Measurements from ENCODE around the gene POLR3B. TPM values are rescaled to one million over a fixed set of nuclear protein-coding genes. Genes with fewer than 3 reads are reported as not detected.

POLR3B gene
- total and polyA plus RNA-seq, 3 experiments from 2014 or later = 5.3 to 14.6 (median 13.4) TPM

GRCh38 chr12:106315523-106315922 lies 42.0 kb upstream of the POLR3B start:
- POLR2A ChIA-PET = interaction anchor here (0.6 kb wide), 1 partner anchor 10 kb away, joined by 4 read pairs; no protein-coding TSS in a partner anchor
- Mint-ChIP-seq H3K4me3 (no peak overlapping the region), H3K27me3 (peaks cover 0 to 1% of the 10 kb centered on the region in 2 donors), H3K9me3 (no peaks in the 10 kb centered on the region), H3K27ac (peak overlapping the region in 2 of 8 donors; percentile 2 to 41), H3K36me3 (peaks cover 25 to 84% (median 38%) of the 10 kb centered on the region in 3 donors), H3K4me1 (peaks cover 11 to 25% (median 18%) of the 10 kb centered on the region in 3 donors)
- H3K36me3 ChIP-seq (ENCODE audit: insufficient read depth, low read length) = peaks cover 37% of the 10 kb centered on the region
- H3K4me3 ChIP-seq (ENCODE audit: low read length) = no peak overlapping the region
- H3K4me1 ChIP-seq (ENCODE audit: insufficient read depth, low read length) = no peaks in the 10 kb centered on the region
- no peak overlapping the region for H3K27ac ChIP-seq (ENCODE audit: low read depth, low read length)
- CTCF ChIA-PET = interaction anchor here (1.5 kb wide), 1 partner anchor 42 kb away, joined by 3 read pairs; the partner anchor contains the start of gene POLR3B
- no peaks in the 10 kb centered on the region for H3K9me3 ChIP-seq (ENCODE audit: low read length)
- no peaks in the 10 kb centered on the region for H3K27me3 ChIP-seq (ENCODE audit: insufficient read depth, low read length, poor library complexity, severe bottlenecking)
- DNase-seq = no peak

GRCh38 chr12:106317406-106318082 lies 40.0 kb upstream of the POLR3B start:
- H3K4me1 ChIP-seq (ENCODE audit: insufficient read depth, low read length) = no peaks in the 10 kb centered on the region
- H3K36me3 Mint-ChIP-seq = peaks cover 27 to 86% (median 45%) of the 10 kb centered on the region in 3 donors
- H3K4me3 ChIP-seq (ENCODE audit: low read length) = no peak overlapping the region
- no peaks in the 10 kb centered on the region for H3K9me3 ChIP-seq (ENCODE audit: low read length)
- POLR2A ChIA-PET = no interaction called here
- H3K27ac Mint-ChIP-seq = no peak overlapping the region
- H3K4me1 Mint-ChIP-seq = peaks cover 5 to 13% (median 6%) of the 10 kb centered on the region in 3 donors
- DNase-seq = no peak
- peaks cover 40% of the 10 kb centered on the region for H3K36me3 ChIP-seq (ENCODE audit: insufficient read depth, low read length)
- peaks cover 0 to 1% of the 10 kb centered on the region in 2 donors for H3K27me3 Mint-ChIP-seq
- H3K27ac ChIP-seq (ENCODE audit: low read depth, low read length) = no peak overlapping the region
- no peaks in the 10 kb centered on the region for H3K27me3 ChIP-seq (ENCODE audit: insufficient read depth, low read length, poor library complexity, severe bottlenecking)
- no peaks in the 10 kb centered on the region for H3K9me3 Mint-ChIP-seq
- CTCF ChIA-PET = interaction anchor here (1.1 kb wide), 1 partner anchor 94 kb away, joined by 3 read pairs; no protein-coding TSS in a partner anchor
- H3K4me3 Mint-ChIP-seq = no peak overlapping the region

DNA sequence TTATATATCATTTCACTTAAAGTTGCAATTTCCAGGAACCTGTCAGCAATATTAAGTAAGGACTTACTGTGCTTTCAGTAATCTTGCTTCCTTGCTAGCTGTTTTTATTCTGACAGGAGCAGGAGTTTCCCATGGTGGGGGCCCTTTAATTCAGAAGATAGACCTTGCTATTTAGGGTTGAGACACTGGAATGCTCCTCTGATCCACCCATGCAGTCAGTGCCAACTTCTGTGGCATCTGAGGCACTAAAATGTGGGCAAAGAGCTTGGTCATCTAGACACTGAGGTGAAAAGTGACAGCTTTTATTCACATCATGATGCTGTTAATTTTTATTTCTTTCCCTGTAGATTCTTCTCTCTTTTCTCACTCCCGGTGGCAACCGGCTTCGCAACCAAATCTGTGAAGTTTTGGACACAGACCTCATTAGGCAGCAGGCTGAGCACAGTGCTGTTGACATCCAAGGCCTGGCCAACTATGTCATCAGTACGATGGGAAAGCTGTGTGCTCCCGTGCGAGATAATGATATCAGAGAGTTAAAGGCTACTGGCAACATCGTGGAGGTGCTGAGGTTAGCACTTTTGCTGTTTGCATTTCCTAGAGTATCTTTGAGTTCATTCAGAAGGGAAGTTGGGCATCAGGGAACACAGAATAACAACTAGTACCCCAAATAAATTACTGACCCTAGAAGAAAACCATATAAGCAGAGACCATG lies 36.3 kb upstream of the POLR3B start:
- peak overlapping the region in 1 of 8 donors; percentile 7 for H3K27ac Mint-ChIP-seq
- DNase-seq = no peak

DNA sequence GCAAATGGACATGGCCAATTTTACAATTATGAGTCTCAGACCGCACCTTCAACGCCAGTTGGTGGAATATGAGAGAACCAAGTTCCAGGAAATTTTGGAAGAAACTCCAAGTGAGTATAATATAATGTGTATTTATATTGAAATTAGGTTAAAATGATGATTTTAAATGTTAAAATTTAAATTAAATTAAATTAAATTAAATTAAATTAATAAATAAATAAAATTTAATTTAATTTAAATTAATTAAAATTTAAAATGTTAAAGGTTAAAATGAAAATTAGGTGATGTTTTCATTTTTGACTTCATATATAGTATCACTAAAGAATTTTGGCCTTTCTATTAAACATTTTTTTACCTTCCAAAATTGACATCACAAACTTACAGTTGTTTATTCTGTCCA lies 34.0 kb upstream of the POLR3B start:
- no peaks in the 10 kb centered on the region for H3K4me1 ChIP-seq (ENCODE audit: insufficient read depth, low read length)
- no peak overlapping the region for H3K4me3 ChIP-seq (ENCODE audit: low read length)
- H3K27ac ChIP-seq (ENCODE audit: low read depth, low read length) = no peak overlapping the region
- Mint-ChIP-seq H3K27me3 (no peaks in the 10 kb centered on the region), H3K36me3 (peaks cover 14 to 93% (median 41%) of the 10 kb centered on the region in 3 donors), H3K4me3 (no peak overlapping the region), H3K9me3 (no peaks in the 10 kb centered on the region), H3K27ac (no peak overlapping the region), H3K4me1 (peaks cover 0 to 10% (median 3%) of the 10 kb centered on the region in 3 donors)
- CTCF ChIA-PET = no interaction called here
- POLR2A ChIA-PET = no interaction called here
- DNase-seq = no peak
- H3K27me3 ChIP-seq (ENCODE audit: insufficient read depth, low read length, poor library complexity, severe bottlenecking) = no peaks in the 10 kb centered on the region
- peaks cover 49% of the 10 kb centered on the region for H3K36me3 ChIP-seq (ENCODE audit: insufficient read depth, low read length)
- no peaks in the 10 kb centered on the region for H3K9me3 ChIP-seq (ENCODE audit: low read length)

More for the DNA sequence above, 36.3 kb upstream of the POLR3B start:
- Mint-ChIP-seq H3K4me3 (no peak overlapping the region), H3K4me1 (peaks cover 0 to 8% (median 6%) of the 10 kb centered on the region in 3 donors), H3K36me3 (peaks cover 24 to 92% (median 49%) of the 10 kb centered on the region in 3 donors), H3K9me3 (no peaks in the 10 kb centered on the region), H3K27me3 (no peaks in the 10 kb centered on the region)
- no peaks in the 10 kb centered on the region for H3K27me3 ChIP-seq (ENCODE audit: insufficient read depth, low read length, poor library complexity, severe bottlenecking)
- peaks cover 48% of the 10 kb centered on the region for H3K36me3 ChIP-seq (ENCODE audit: insufficient read depth, low read length)
- no peaks in the 10 kb centered on the region for H3K4me1 ChIP-seq (ENCODE audit: insufficient read depth, low read length)
- H3K4me3 ChIP-seq (ENCODE audit: low read length) = no peak overlapping the region
- no peaks in the 10 kb centered on the region for H3K9me3 ChIP-seq (ENCODE audit: low read length)
- CTCF ChIA-PET = interaction anchor here (1.1 to 1.3 kb wide), 3 partner anchors 24 to 97 kb away, joined by 3 read pairs; no protein-coding TSS in a partner anchor
- no peak overlapping the region for H3K27ac ChIP-seq (ENCODE audit: low read depth, low read length)
- POLR2A ChIA-PET = no interaction called here

DNA sequence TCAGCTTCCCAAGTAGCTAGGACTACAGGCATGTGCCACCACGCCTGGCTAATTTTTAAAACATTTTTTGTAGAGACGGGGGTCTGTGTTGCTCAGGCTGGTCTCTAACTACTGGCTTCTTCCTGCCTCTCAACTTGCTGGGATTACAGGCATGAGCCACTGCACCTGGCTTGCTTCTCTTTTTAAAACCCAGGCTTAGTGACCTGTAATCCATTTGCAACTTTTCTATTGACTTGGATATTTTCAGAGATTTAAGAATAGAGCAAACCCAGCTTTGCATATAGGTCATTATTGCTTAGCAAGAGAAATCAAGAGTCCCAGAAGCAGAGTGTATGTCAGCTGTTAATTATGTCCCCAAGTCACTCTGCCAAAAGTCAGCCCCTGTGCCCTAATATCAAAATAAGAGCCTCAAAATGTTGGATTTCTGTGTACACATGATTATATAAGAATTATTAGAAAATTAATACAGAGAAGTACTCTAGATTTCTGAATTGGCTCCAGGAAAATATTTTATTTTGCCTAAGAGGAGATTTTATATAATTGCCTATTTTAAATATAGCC lies 30.2 kb upstream of the POLR3B start:
- peaks cover 20 to 94% (median 38%) of the 10 kb centered on the region in 3 donors for H3K36me3 Mint-ChIP-seq
- POLR2A ChIA-PET = no interaction called here
- no peak overlapping the region for H3K27ac ChIP-seq (ENCODE audit: low read depth, low read length)
- H3K27me3 Mint-ChIP-seq = no peaks in the 10 kb centered on the region
- DNase-seq = no peak
- peaks cover 0 to 12% (median 8%) of the 10 kb centered on the region in 3 donors for H3K4me1 Mint-ChIP-seq
- peak overlapping the region in 1 of 8 donors; percentile 12 for H3K27ac Mint-ChIP-seq
- H3K36me3 ChIP-seq (ENCODE audit: insufficient read depth, low read length) = peaks cover 45% of the 10 kb centered on the region
- H3K27me3 ChIP-seq (ENCODE audit: insufficient read depth, low read length, poor library complexity, severe bottlenecking) = no peaks in the 10 kb centered on the region
- H3K9me3 ChIP-seq (ENCODE audit: low read length) = no peaks in the 10 kb centered on the region
- no peak overlapping the region for H3K4me3 ChIP-seq (ENCODE audit: low read length)
- H3K4me1 ChIP-seq (ENCODE audit: insufficient read depth, low read length) = no peaks in the 10 kb centered on the region
- CTCF ChIA-PET = interaction anchor here (1.9 kb wide), 1 partner anchor 103 kb away, joined by 5 read pairs; no protein-coding TSS in a partner anchor
- no peak overlapping the region for H3K4me3 Mint-ChIP-seq
- H3K9me3 Mint-ChIP-seq = no peaks in the 10 kb centered on the region

- no peaks in the 10 kb centered on the region for H3K9me3 Mint-ChIP-seq
Observed at GRCh38 chr12:106328735-106329134, 28.8 kb upstream of the POLR3B start.

DNA sequence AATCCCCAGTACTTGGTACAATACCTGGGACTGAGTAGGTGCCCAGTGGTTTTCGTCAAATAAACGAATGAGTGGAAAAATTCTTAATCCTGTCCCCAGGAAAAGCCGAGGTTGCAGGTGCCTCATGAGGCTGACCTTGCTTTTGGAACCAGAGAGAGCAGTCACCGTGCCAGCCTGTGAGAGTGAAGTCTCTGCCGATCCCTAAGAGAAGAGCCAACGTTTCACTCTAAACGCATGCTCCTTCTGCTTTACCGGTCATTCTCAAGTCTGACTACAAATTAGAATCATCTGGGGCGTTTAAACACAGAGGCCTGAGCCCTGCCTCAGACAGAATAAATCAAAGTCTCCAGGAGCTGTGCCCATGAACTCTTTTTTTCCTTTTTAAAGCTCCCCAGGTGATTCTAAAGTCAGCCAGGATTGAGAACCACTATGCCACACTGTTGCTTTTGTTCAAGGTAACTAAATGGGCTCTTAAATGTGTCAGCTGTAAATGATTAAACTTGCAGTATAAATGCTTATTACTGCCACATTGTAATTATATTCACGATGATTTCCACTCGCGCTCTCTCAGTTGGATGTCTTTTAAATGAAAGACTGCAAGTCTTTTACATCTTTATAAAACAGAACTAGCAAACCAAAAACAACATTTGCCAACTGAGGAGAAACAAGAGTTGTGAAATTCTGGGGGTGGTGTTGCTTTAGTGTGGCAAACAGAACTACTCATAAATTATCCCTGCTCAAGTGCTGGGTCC lies 28.1 kb upstream of the POLR3B start:
- H3K4me1 ChIP-seq (ENCODE audit: insufficient read depth, low read length) = no peaks in the 10 kb centered on the region
- no peak for DNase-seq
- CTCF ChIA-PET = interaction anchor here (1.9 kb wide), 1 partner anchor 105 kb away, joined by 5 read pairs; no protein-coding TSS in a partner anchor
- peaks cover 8 to 24% (median 9%) of the 10 kb centered on the region in 3 donors for H3K4me1 Mint-ChIP-seq
- no peak overlapping the region for H3K4me3 ChIP-seq (ENCODE audit: low read length)
- no peaks in the 10 kb centered on the region for H3K27me3 Mint-ChIP-seq
- H3K9me3 Mint-ChIP-seq = no peaks in the 10 kb centered on the region
- POLR2A ChIA-PET = no interaction called here
- H3K36me3 Mint-ChIP-seq = peaks cover 9 to 93% (median 30%) of the 10 kb centered on the region in 3 donors
- H3K27ac ChIP-seq (ENCODE audit: low read depth, low read length) = no peak overlapping the region
- H3K9me3 ChIP-seq (ENCODE audit: low read length) = no peaks in the 10 kb centered on the region
- no peak overlapping the region for H3K27ac Mint-ChIP-seq
- peaks cover 28% of the 10 kb centered on the region for H3K36me3 ChIP-seq (ENCODE audit: insufficient read depth, low read length)
- H3K27me3 ChIP-seq (ENCODE audit: insufficient read depth, low read length, poor library complexity, severe bottlenecking) = no peaks in the 10 kb centered on the region
- no peak overlapping the region for H3K4me3 Mint-ChIP-seq

More at GRCh38 chr12:106328735-106329134, 28.8 kb upstream of the POLR3B start:
- ChIA-PET CTCF (interaction anchor here (1.9 kb wide), 1 partner anchor 105 kb away, joined by 5 read pairs; no protein-coding TSS in a partner anchor), POLR2A (no interaction called here)
- peaks cover 6 to 21% (median 8%) of the 10 kb centered on the region in 3 donors for H3K4me1 Mint-ChIP-seq
- Histone ChIP-seq H3K4me1 (ENCODE audit: insufficient read depth, low read length) (no peaks in the 10 kb centered on the region), H3K27ac (ENCODE audit: low read depth, low read length) (no peak overlapping the region), H3K36me3 (ENCODE audit: insufficient read depth, low read length) (peaks cover 34% of the 10 kb centered on the region), H3K9me3 (ENCODE audit: low read length) (no peaks in the 10 kb centered on the region), H3K27me3 (ENCODE audit: insufficient read depth, low read length, poor library complexity, severe bottlenecking) (no peaks in the 10 kb centered on the region), H3K4me3 (ENCODE audit: low read length) (no peak overlapping the region)
- peak overlapping the region in 3 of 8 donors; percentile 7 to 59 (median 35) for H3K27ac Mint-ChIP-seq
- H3K36me3 Mint-ChIP-seq = peaks cover 16 to 93% (median 33%) of the 10 kb centered on the region in 3 donors
- no peak overlapping the region for H3K4me3 Mint-ChIP-seq
- no peaks in the 10 kb centered on the region for H3K27me3 Mint-ChIP-seq
- no peak for DNase-seq
